Mesenchymal stem cell (in vitro differentiated cells and primary cell): ENCODE data around the gene MAVS.

Experiments
- DNase-seq: peaks from one replicate; pipeline ENCODE4 v3.0.0-alpha.2; 2013
- H2AFZ ChIP-seq: one replicate; pipeline ENCODE4 v1.6.1; 2013; ENCODE audit warnings: low read depth, mild to moderate bottlenecking, control low read depth, inconsistent platforms, low read length, moderate library complexity
- H2AK5ac ChIP-seq: 2 replicates; pipeline ENCODE4 v1.6.1; 2013; ENCODE audit warnings: low read length, moderate library complexity, mild to moderate bottlenecking, inconsistent platforms; ENCODE audit not compliant: severe bottlenecking
- H2BK120ac ChIP-seq: one replicate; pipeline ENCODE4 v1.6.1; 2013; ENCODE audit warnings: low read depth, mild to moderate bottlenecking, inconsistent platforms, low read length, moderate library complexity
- H2BK12ac ChIP-seq, 2 experiments: one replicate each; pipeline ENCODE4 v1.6.1; 2013; ENCODE audit warnings: inconsistent platforms in 2 of 2, low read length in 2 of 2, mild to moderate bottlenecking in 2 of 2, moderate library complexity in 2 of 2, control low read depth in 1 of 2
- H2BK15ac ChIP-seq: one replicate; pipeline ENCODE4 v1.6.1; 2013; ENCODE audit warnings: mild to moderate bottlenecking, low read depth, inconsistent platforms; ENCODE audit not compliant: poor library complexity, severe bottlenecking
- H2BK5ac ChIP-seq: 2 replicates; pipeline ENCODE4 v1.6.1; 2013; ENCODE audit warnings: low read depth, mild to moderate bottlenecking, low read length, control low read depth, inconsistent platforms; ENCODE audit not compliant: poor library complexity, severe bottlenecking
- H3K14ac ChIP-seq, 2 experiments: one replicate each; pipeline ENCODE4 v1.6.1; 2013; ENCODE audit warnings: inconsistent platforms in 2 of 2, low read length in 2 of 2, control low read depth in 1 of 2, mild to moderate bottlenecking in 1 of 2, moderate library complexity in 1 of 2
- H3K18ac ChIP-seq, 2 experiments: one replicate each; pipeline ENCODE4 v1.6.1; 2013; ENCODE audit warnings: inconsistent platforms in 2 of 2, low read length in 2 of 2, control low read depth in 1 of 2, low read depth in 1 of 2, mild to moderate bottlenecking in 1 of 2
- H3K23ac ChIP-seq, 2 experiments: one replicate each; pipeline ENCODE4 v1.6.1; 2013; ENCODE audit warnings: inconsistent platforms in 2 of 2, low read length in 2 of 2, mild to moderate bottlenecking in 2 of 2, moderate library complexity in 2 of 2, control low read depth in 1 of 2
- H3K27ac ChIP-seq: 2 replicates; pipeline ENCODE4 v1.5.1; 2013; ENCODE audit warnings: mild to moderate bottlenecking, moderate library complexity, low read length, control low read depth, inconsistent platforms; ENCODE audit not compliant: poor library complexity, severe bottlenecking
- H3K27me3 ChIP-seq, 2 experiments: 2 replicates each; pipeline versions ENCODE4 v1.6.1 to v1.7.0; 2013; ENCODE audit warnings: low read length in 2 of 2, mild to moderate bottlenecking in 2 of 2, moderate library complexity in 2 of 2, control low read depth in 1 of 2, inconsistent platforms in 1 of 2; ENCODE audit not compliant: control insufficient read depth in 1 of 2, insufficient read depth in 1 of 2
- H3K36me3 ChIP-seq, 2 experiments: 2 replicates each; pipeline versions ENCODE4 v1.6.1 to v1.7.0; 2013; ENCODE audit warnings: low read length in 2 of 2, control low read depth in 1 of 2, inconsistent platforms in 1 of 2, low read depth in 1 of 2, mild to moderate bottlenecking in 1 of 2; ENCODE audit not compliant: insufficient read depth in 2 of 2, control insufficient read depth in 1 of 2
- H3K4ac ChIP-seq, 2 experiments: one replicate each; pipeline ENCODE4 v1.6.1; 2013; ENCODE audit warnings: inconsistent platforms in 2 of 2, low read length in 2 of 2, mild to moderate bottlenecking in 2 of 2, moderate library complexity in 2 of 2, control low read depth in 1 of 2, low read depth in 1 of 2
- H3K4me1 ChIP-seq: 2 replicates; pipeline ENCODE4 v1.6.1; 2013; ENCODE audit warnings: low read depth, low read length, control low read depth; ENCODE audit not compliant: control insufficient read depth, insufficient read depth
- H3K4me2 ChIP-seq: 2 replicates; pipeline ENCODE4 v1.6.1; 2013; ENCODE audit warnings: low read length, mild to moderate bottlenecking, inconsistent platforms; ENCODE audit not compliant: poor library complexity, severe bottlenecking
- H3K4me3 ChIP-seq, 2 experiments: 2 replicates each; pipeline versions ENCODE4 v1.5.1 to v1.7.0; 2013; ENCODE audit warnings: low read length in 2 of 2, mild to moderate bottlenecking in 2 of 2, control low read depth in 1 of 2, low read depth in 1 of 2; ENCODE audit not compliant: insufficient read depth in 1 of 2
- H3K79me1 ChIP-seq: replicated peaks from 2 replicates; pipeline ENCODE4 v1.6.1; 2013; ENCODE audit warnings: mild to moderate bottlenecking, control low read depth, low read length, inconsistent platforms; ENCODE audit not compliant: poor library complexity, severe bottlenecking
- H3K9ac ChIP-seq: 2 replicates; pipeline ENCODE4 v1.7.0; 2013; ENCODE audit warnings: mild to moderate bottlenecking, low read length, moderate library complexity
- H3K9me3 ChIP-seq: 2 replicates; pipeline ENCODE4 v1.7.0; 2013; ENCODE audit warnings: mild to moderate bottlenecking, low read length; ENCODE audit not compliant: control insufficient read depth
- H4K8ac ChIP-seq: one replicate; pipeline ENCODE4 v1.6.1; 2013; ENCODE audit warnings: inconsistent platforms, mild to moderate bottlenecking, low read length, moderate library complexity
- H4K91ac ChIP-seq: one replicate; pipeline ENCODE4 v1.6.1; 2013; ENCODE audit warnings: mild to moderate bottlenecking, low read length, inconsistent platforms
- WGBS: methylation state at CpG from one replicate; pipeline ENCODE4 v1.1.7; 2013; ENCODE audit warnings: mixed read lengths; 5-methylcytosine and 5-hydroxymethylcytosine counted together

Gene MAVS

DNA sequence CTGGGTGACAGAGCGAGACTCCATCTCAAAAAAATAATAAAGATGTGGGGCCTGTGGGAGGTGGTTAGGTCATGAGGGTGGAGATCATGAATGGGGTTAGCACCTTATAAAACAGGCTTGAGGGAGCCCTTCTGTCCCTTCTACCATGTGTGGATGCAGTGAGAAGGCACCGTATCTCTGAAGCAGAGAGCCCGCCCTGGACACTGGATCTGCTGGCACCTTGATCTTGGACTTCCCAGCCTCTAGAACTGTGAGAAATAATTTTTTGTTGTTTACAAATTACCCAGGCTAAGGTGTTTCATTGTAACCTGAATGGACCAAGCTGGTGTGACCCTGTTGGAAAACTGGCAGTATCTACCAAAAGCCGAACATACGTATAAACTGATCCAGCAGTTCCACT is 26.9 kb downstream of the MAVS start:
- Histone ChIP-seq H3K79me1 (peaks cover 37% of the 10 kb centered on the region), H2AFZ (no peak overlapping the region), H2BK120ac (no peak overlapping the region), H3K14ac (no peak overlapping the region), H2BK5ac (no peak overlapping the region), H4K91ac (no peak overlapping the region), H3K4me3 (no peak overlapping the region), H4K8ac (no peak overlapping the region), H3K23ac (no peak overlapping the region), H3K9ac (no peak overlapping the region), H3K4ac (no peak overlapping the region), H2AK5ac (no peak overlapping the region), H2BK15ac (no peak overlapping the region), H3K27ac (no peak overlapping the region), H2BK12ac (no peak overlapping the region), H3K18ac (no peak overlapping the region), H3K36me3 (peaks cover 39 to 60% of the 10 kb centered on the region in 2 experiments), H3K4me2 (no peak overlapping the region), H3K9me3 (no peaks in the 10 kb centered on the region), H3K27me3 (no peaks in the 10 kb centered on the region), H3K4me1 (peaks cover 5% of the 10 kb centered on the region)
- WGBS = 96% methylated on average over 5 of the region's 5 CpGs
- DNase-seq = no peak

- peaks cover 6% of the 10 kb centered on the region for H3K4me1 ChIP-seq
- no peak overlapping the region for H3K18ac ChIP-seq
- H2BK5ac ChIP-seq = no peak overlapping the region
- H3K27me3 ChIP-seq = no peaks in the 10 kb centered on the region
- H3K23ac ChIP-seq = no peak overlapping the region
- peak overlapping the region; percentile 36 for H4K8ac ChIP-seq
- WGBS = 79% methylated on average over 3 of the region's 3 CpGs
- no peak overlapping the region for H4K91ac ChIP-seq
- H3K4me2 ChIP-seq = no peak overlapping the region
- H2BK12ac ChIP-seq = no peak overlapping the region
- no peak overlapping the region for H3K9ac ChIP-seq
- H2BK120ac ChIP-seq = no peak overlapping the region
- H3K4me3 ChIP-seq = no peak overlapping the region
- no peak overlapping the region for H3K27ac ChIP-seq
- no peak overlapping the region for H3K4ac ChIP-seq
- peaks cover 39% of the 10 kb centered on the region for H3K79me1 ChIP-seq
- no peak overlapping the region for H2AFZ ChIP-seq
- H2AK5ac ChIP-seq = no peak overlapping the region
- H3K9me3 ChIP-seq = no peaks in the 10 kb centered on the region
- H3K14ac ChIP-seq = no peak overlapping the region
- no peak for DNase-seq
- no peak overlapping the region for H2BK15ac ChIP-seq
- H3K36me3 ChIP-seq = peaks cover 42 to 54% of the 10 kb centered on the region in 2 experiments
Observed at GRCh38 chr20:3874194-3874844, 27.7 kb downstream of the MAVS start.

DNA sequence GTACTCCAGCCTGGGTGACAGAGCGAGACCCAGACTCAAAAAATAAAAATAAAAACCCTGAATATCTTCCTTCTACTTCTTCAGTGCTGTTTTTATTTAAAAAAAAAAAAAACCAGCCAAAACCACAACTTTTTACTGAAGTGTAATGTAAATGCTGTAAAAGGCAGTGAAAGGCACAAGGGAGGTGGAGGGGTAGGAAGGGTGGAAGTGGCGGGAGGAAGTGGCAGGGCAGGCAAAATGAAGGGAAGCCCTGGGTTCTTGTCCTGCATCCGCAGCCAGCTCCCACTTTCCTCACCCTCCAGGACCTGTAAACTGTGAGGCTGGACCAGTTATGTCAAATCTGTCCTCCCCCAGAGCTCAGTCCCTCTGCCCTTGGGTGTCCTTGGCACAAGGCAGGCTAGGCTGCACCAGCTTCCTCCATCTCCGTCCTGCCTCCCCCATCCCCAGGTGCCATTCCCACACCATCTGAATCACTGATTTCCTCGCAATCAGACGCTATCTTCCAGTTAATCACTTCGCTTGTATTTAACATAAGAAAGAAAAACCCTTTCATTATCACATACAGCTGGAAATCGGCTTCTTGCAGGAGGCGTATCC is 28.8 kb downstream of the MAVS start:
- Histone ChIP-seq H3K4me3 (no peak overlapping the region), H3K27me3 (no peaks in the 10 kb centered on the region), H3K27ac (no peak overlapping the region), H3K23ac (no peak overlapping the region), H3K36me3 (peaks cover 35 to 46% of the 10 kb centered on the region in 2 experiments), H3K4ac (no peak overlapping the region), H2BK15ac (no peak overlapping the region), H3K4me2 (no peak overlapping the region), H3K9me3 (no peaks in the 10 kb centered on the region), H3K9ac (no peak overlapping the region), H3K18ac (no peak overlapping the region), H4K8ac (no peak overlapping the region), H2AK5ac (no peak overlapping the region), H2AFZ (no peak overlapping the region), H2BK120ac (no peak overlapping the region), H3K4me1 (peaks cover 2% of the 10 kb centered on the region), H3K79me1 (peaks cover 34% of the 10 kb centered on the region), H2BK5ac (no peak overlapping the region), H4K91ac (no peak overlapping the region), H3K14ac (no peak overlapping the region), H2BK12ac (no peak overlapping the region)
- 93% methylated on average over 5 of the region's 9 CpGs for WGBS
- no peak for DNase-seq

- H3K9me3 ChIP-seq = no peaks in the 10 kb centered on the region
- H2BK12ac ChIP-seq = no peak overlapping the region
Observed at GRCh38 chr20:3876000-3876399, 29.4 kb downstream of the MAVS start.

More at GRCh38 chr20:3876000-3876399, 29.4 kb downstream of the MAVS start:
- Histone ChIP-seq H3K79me1 (peaks cover 34% of the 10 kb centered on the region), H3K4me1 (peaks cover 2% of the 10 kb centered on the region), H2BK5ac (no peak overlapping the region), H2BK120ac (no peak overlapping the region), H2AFZ (no peak overlapping the region), H3K4me3 (no peak overlapping the region), H3K23ac (no peak overlapping the region), H3K4me2 (no peak overlapping the region), H3K27ac (no peak overlapping the region), H4K91ac (no peak overlapping the region), H3K36me3 (peaks cover 32 to 45% of the 10 kb centered on the region in 2 experiments), H3K27me3 (no peaks in the 10 kb centered on the region), H3K9ac (no peak overlapping the region), H2BK15ac (no peak overlapping the region), H3K18ac (no peak overlapping the region), H3K4ac (no peak overlapping the region), H4K8ac (no peak overlapping the region), H3K14ac (no peak overlapping the region), H2AK5ac (no peak overlapping the region)
- DNase-seq = no peak
- WGBS = no CpG with 5 or more reads among the region's 1 CpG
